Measurements from ENCODE around the gene FST. TPM values are rescaled to one million over a fixed set of nuclear protein-coding genes. Genes with fewer than 3 reads are reported as not detected.

Gene FST
- total RNA-seq, 1 experiment from 2014 or later, result 0.51 TPM

DNA sequence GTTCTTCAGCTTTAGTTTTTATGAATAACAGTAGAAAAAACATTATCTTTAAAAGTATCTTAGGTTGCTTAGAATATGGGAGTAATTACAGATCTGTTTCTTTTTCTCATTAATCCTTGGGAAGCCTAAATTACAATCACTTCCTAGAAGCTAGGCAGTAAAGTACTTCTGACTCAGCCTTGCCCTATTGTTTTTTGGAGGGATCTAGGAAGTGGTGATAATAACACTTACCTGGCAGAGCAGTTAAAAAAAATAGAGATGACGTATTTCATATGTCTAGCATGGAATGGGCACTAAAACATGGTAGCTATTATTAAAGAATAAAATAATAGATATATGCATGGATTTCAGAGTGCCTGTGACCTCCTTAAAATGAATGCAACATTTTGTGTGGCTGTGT lies 8.2 kb upstream of the FST start:
- POLR2A ChIA-PET, result no interaction called here
- Histone ChIP-seq H3K4me3 (ENCODE audit: low read depth in 2 of 2, low read length in 2 of 2) (no peak overlapping the region), H3K27ac (ENCODE audit: low read length) (no peak overlapping the region), H3K27me3 (ENCODE audit: control insufficient read depth, insufficient read depth, low read length) (peaks cover 13% of the 10 kb centered on the region), H3K36me3 (ENCODE audit: control insufficient read depth, insufficient read depth, low read length) (no peaks in the 10 kb centered on the region), H3K4me1 (ENCODE audit: control insufficient read depth, insufficient read depth, low read length) (no peaks in the 10 kb centered on the region), H3K9me3 (ENCODE audit: control insufficient read depth, insufficient read depth, low read depth, low read length) (no peaks in the 10 kb centered on the region)
- ATAC-seq, result no peak
- no TSS peak for BruUV-seq (replicated peaks)
- CTCF ChIA-PET, result no interaction called here
- TF ChIP-seq, protein P1, sequence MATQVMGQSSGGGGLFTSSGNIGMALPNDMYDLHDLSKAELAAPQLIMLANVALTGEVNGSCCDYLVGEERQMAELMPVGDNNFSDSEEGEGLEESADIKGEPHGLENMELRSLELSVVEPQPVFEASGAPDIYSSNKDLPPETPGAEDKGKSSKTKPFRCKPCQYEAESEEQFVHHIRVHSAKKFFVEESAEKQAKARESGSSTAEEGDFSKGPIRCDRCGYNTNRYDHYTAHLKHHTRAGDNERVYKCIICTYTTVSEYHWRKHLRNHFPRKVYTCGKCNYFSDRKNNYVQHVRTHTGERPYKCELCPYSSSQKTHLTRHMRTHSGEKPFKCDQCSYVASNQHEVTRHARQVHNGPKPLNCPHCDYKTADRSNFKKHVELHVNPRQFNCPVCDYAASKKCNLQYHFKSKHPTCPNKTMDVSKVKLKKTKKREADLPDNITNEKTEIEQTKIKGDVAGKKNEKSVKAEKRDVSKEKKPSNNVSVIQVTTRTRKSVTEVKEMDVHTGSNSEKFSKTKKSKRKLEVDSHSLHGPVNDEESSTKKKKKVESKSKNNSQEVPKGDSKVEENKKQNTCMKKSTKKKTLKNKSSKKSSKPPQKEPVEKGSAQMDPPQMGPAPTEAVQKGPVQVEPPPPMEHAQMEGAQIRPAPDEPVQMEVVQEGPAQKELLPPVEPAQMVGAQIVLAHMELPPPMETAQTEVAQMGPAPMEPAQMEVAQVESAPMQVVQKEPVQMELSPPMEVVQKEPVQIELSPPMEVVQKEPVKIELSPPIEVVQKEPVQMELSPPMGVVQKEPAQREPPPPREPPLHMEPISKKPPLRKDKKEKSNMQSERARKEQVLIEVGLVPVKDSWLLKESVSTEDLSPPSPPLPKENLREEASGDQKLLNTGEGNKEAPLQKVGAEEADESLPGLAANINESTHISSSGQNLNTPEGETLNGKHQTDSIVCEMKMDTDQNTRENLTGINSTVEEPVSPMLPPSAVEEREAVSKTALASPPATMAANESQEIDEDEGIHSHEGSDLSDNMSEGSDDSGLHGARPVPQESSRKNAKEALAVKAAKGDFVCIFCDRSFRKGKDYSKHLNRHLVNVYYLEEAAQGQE (IDR thresholded peaks at IDR 0.05; ENCODE audit: insufficient read depth in 1 of 2, low read depth in 2 of 2, low read length in 1 of 2), result no peak
- no peak for TF ChIP-seq TCF7L2 (IDR thresholded peaks at IDR 0.05; ENCODE audit: low read depth, low read length)
- no peak for TF ChIP-seq POLR2AphosphoS5 (IDR thresholded peaks at IDR 0.05; ENCODE audit: low read depth, low read length)
- TF ChIP-seq, protein P2, sequence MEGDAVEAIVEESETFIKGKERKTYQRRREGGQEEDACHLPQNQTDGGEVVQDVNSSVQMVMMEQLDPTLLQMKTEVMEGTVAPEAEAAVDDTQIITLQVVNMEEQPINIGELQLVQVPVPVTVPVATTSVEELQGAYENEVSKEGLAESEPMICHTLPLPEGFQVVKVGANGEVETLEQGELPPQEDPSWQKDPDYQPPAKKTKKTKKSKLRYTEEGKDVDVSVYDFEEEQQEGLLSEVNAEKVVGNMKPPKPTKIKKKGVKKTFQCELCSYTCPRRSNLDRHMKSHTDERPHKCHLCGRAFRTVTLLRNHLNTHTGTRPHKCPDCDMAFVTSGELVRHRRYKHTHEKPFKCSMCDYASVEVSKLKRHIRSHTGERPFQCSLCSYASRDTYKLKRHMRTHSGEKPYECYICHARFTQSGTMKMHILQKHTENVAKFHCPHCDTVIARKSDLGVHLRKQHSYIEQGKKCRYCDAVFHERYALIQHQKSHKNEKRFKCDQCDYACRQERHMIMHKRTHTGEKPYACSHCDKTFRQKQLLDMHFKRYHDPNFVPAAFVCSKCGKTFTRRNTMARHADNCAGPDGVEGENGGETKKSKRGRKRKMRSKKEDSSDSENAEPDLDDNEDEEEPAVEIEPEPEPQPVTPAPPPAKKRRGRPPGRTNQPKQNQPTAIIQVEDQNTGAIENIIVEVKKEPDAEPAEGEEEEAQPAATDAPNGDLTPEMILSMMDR (IDR thresholded peaks at IDR 0.05), result no peak
- TF ChIP-seq SIN3A (IDR thresholded peaks at IDR 0.05; ENCODE audit: borderline replicate concordance, insufficient read depth, low read depth, low read length), result no peak
- in situ Hi-C loops (cut with HindIII; ENCODE audit: low pct_unique_long_range_greater_than_20kb, low sequenced_read_pairs) (no loop called here), intact Hi-C loops (cut with micrococcal nuclease; ENCODE audit: unreplicated experiment) (no loop called here)
- no peak for DNase-seq (ENCODE audit: low read depth, low spot score)

DNA sequence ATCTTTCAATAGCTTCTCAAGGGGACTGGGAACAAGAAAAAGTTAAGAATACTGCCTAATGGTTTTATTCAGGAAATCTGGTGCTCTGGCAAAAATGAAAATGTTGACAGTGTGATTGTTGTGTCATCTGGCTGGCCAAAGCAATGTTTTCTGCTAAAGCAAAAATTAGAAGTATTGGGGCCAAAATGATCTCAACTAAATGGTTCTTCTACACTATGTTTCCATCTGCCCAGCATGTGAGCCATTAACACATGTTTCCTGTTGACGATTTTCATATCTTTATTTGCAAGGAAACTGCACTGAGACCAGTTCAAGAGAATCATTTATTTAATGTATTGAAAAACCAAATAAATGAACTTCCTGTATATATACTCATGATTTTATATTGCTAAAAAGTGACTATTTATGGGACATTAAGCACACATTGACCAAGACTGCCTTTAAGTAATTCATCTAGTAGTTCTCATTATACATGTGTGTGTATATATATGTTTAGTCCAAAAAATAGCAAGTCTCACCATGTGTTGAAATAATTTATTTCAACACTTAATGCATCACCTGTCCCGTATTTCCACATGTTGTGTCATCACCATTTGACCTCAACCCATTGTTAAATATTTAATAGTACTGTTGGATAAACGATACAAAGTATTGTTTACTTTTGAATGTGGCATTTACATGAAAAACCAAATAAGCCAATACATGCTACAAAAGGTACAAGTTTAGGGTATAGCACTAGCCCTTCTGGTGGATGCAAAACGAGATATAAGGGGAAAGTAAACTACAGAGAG lies 7.5 kb upstream of the FST start:
- no peak overlapping the region for H3K4me3 ChIP-seq (ENCODE audit: low read depth in 2 of 2, low read length in 2 of 2)
- intact Hi-C loops (cut with micrococcal nuclease; ENCODE audit: unreplicated experiment), result no loop called here
- ATAC-seq, result no peak
- ChIA-PET CTCF (no interaction called here), POLR2A (no interaction called here)
- no peak for DNase-seq (ENCODE audit: low read depth, low spot score)
- H3K27me3 ChIP-seq (ENCODE audit: control insufficient read depth, insufficient read depth, low read length), result peaks cover 17% of the 10 kb centered on the region
- no peaks in the 10 kb centered on the region for H3K4me1 ChIP-seq (ENCODE audit: control insufficient read depth, insufficient read depth, low read length)
- TF ChIP-seq, protein P2 (IDR thresholded peaks at IDR 0.05), result no peak
- no TSS peak for BruUV-seq (replicated peaks)
- H3K9me3 ChIP-seq (ENCODE audit: control insufficient read depth, insufficient read depth, low read depth, low read length), result no peaks in the 10 kb centered on the region
- in situ Hi-C loops (cut with HindIII; ENCODE audit: low pct_unique_long_range_greater_than_20kb, low sequenced_read_pairs), result no loop called here
- no peaks in the 10 kb centered on the region for H3K36me3 ChIP-seq (ENCODE audit: control insufficient read depth, insufficient read depth, low read length)
- H3K27ac ChIP-seq (ENCODE audit: low read length), result no peak overlapping the region
